CD4-positive, alpha-beta T cell treated with Interleukin-4 for 4 hours (primary cell): Measurements from ENCODE around the gene POU6F2.

Experiments
- DNase-seq: peaks from one replicate; pipeline ENCODE4 v3.0.0-alpha.2; 2020

POU6F2 gene

DNA sequence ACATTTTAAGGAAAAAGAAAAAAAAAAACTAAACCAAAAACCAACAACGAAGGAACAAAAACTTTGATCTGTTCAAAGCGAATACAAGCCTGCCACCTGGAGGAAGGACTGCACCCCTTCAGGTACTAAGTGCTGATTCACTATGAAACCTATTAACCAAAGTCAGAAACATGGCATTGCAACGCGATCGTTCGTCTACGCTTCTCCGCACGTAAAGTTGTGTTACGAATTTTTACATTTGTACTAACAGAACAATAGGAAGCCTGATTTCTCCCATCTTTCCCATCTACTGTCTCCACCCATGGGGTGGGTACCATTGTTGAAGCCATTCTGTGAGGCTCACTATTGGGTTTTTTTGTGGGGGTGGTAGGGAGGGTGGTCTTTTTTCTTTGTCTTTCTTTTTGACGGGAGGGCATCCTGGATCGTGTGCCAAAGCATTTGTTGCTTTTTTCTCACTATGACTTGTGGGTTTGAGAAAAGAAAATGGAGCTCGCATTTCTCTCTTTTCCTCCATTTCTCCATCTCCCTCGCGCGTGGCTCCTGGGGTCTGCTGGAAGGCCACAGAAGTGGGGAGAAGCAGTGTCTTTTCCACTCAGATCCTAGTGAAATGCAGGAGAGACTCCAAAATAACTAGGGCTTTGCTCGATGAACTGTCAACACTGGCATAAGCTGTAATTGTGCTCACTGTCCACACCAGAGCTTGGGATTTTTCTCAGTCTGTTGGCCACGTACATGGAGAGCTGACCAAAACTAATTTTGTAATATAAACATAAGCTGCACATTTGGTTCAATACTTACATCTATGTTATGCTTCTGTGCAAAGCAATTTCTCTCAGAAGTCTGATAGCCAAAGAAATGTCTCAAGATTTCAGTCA, 487.6 kb downstream of the POU6F2 start:
- DNase-seq = peak; percentile 5

DNA sequence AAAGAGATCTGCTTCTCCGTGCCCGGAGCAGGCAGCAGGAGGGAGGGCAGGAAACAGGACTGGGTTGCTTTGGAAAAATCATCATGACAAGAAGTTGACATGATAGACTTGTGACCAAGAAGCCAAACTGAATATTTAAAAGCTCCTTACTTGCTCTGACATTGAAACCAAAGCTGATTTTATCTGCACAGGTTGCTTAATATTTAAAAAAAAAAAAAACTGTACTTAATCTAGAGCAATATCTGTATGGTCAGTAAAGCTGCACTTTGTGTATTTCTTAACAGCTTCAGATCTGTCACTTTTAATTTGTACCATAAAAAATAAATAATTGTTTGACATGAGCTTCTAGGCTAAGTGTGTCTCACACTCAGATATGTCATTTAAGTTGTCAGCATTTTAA, 490.6 kb downstream of the POU6F2 start:
- DNase-seq = no peak

DNA sequence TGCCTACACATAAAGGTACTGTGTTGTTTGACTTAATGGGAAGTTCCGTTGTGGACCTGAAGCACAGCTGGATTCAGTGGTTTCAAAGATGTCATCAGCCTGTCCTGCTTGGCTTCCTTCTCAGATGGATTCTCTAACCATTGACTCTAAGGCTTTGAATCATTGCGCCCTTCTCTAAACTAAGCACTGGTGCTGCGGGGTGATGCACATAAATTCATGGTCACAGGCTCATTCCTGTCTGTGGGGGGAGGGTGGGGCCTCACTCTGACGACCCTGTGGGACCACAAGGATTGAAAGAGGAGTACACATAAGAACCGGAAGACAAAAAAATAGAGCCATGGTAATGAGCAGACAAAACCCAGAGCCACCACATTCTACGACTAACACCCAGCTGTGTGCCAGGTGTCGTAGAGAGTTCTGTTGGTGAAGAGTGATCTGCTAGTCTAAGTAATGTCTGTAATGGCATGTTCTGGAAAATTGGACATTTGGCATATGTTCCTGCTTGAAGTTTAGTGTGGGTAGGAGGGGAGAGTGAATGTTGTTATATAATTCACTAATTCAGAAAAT, 491.2 kb downstream of the POU6F2 start:
- no peak for DNase-seq

DNA sequence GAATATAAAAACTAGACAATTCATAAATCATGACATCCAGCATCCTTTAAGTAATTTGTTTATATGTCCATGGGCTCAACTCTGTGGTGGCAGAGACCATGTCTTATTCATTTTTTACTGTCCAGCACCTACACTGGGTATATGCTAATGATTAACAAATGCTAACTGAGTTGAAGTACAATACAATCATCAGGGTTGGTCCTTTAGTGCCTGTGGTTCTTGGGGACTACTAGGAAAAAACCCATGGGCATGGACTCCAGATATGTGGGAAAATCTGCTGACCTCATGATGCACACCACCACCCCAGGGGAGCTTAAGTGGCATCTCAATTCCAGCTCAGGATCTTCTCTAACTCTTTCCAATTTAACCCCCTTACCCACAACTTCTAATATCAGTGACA, 503.2 kb downstream of the POU6F2 start:
- DNase-seq = no peak

DNA sequence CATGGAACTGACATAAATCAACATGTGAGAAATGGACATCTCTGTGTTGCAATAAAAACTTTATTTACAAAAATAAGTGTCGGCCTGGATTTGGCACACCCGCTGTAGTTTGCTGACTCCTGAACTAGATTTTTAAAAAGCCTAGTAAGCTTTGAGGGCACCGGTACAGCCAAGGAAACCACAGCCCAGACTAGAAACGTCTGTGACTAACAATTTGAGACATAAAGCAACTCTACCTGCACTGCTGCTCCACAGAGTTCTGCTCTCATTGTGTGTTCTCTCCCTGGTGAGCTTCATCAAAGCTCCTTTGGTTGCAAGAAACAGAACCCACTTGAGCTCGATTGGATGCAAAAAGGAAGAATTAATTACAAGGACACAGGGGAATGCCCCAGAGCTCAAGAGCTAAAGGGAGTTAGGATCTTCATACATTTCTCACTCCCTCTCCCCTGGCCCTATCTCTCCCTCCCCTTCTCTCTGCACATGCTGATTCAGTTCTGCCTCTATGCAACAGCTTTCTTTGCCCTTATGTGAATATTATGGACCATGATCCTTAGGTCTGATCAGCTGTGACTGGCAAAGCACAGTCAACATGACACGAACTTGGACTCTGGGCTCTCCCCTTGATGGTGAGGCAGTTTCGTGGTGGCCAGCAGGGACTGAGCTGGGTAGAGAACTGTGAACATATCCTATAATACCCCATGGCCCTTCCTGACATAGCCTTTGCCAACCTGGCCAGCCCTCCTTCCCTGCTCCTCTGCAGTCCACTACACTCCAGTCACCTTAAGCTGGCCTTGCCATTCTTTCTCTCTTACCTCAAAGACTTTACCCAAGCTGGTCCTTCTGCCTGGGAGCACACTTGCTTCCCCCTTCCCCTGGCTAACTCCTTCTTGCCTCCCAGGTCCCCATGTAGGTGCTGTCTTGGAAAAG, 511.0 kb downstream of the POU6F2 start:
- no peak for DNase-seq

DNA sequence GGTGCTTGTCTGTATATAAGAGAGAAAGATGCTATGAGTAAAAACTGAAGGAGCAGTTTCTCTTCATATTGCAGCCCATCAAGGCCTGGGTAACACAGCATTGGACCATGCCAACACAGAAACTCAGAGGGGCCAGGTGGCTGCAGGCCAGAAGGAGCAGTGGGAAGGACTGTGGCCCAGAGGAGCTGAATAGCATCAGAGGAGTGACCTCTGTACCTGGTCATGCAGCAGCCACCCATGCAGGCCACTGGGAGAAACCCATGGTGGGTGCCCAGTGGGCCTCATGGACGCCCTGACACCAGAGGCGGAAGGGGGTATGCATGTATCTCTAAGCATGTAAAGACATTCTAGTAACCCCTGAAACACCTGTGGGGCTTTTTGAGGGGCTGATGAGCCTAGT, 512.6 kb downstream of the POU6F2 start:
- DNase-seq = no peak

DNA sequence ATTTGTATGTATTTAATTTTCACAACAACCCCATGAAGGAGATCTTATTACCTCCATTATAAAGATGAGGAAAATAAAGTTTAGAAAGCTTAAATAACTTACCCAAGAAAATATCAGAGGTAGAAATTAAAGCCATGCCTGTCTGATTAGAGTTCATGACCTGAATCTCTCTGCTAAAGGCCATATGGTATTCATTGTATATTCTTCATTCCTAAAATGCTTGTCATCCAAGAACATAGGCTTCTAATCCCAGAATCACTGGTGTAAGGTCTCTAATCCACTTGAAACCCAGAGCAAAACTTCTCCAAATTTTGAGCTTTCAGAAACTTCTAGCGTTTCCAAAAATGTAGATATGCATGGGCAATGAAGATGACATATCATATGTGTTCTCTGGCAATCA, 516.2 kb downstream of the POU6F2 start:
- no peak for DNase-seq

DNA sequence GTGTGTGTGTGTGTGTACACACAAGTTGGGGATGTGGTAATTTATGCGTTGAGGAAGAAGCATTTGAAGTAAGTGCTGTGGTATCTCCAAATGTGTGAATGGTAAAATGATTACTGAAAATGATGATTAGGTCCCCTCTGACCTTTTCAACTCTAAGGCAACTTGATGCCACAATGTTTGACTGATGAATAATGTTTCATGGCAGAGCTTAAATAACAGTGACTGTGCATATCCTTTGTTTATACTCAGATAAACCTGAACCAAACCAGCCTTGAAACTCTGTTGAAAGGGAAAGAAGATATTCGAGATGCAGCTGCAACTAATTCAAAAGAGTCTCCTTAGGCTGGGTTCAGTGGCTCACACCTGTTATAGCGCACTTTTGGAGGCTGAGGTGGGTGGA, 523.6 kb downstream of the POU6F2 start:
- DNase-seq = no peak

DNA sequence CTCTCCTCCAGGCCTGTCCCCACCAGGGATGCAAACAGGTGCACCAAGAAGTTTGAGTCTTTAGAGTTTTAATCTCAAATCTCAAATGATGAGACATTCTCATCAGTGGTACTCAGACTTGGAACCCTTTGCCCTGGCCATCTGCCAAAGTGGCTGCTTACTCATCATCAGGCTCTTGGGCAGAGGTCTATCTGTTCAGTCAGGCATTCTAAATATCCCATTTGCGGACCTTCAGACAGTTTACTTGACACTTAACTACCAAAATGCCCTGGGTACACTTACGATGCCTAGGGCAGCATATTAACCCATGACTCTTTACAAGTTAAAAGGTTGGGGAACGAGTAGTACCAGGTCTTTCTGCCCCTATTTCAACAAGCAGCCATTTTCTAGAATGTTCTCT, 527.3 kb downstream of the POU6F2 start:
- DNase-seq = no peak

DNA sequence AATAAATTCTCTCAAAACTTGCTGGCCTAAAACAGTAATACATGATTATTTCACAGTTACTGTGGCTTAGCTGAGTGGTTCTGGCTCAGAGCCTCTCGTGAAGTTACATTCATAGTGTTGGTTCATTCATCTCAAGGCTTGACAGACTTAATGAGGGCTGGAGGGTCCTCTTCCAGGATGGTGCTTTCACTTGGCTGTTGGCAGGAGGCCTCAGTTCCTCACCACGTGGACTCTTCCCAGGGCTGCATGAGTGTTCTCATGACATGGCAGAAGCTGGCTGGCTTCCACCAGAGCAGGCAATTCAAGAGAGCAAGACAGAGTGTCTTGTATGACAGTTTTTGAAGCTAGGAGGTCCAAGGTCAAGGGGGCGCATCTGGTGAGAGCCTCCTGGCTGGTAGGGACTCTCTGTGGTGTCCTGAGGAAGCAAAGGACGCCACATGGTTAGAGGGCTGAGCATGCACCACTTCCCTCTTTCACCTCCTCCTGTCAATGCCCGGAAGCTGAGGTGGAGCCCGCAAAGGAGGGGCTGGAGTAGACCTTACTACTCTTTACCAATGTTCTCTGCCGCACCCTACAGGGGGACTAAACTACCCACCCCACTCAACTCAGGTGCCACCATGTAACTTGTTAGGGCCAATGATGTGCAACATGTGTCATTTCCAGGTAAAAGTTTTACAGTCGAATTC, 530.3 kb downstream of the POU6F2 start:
- no peak for DNase-seq

DNA sequence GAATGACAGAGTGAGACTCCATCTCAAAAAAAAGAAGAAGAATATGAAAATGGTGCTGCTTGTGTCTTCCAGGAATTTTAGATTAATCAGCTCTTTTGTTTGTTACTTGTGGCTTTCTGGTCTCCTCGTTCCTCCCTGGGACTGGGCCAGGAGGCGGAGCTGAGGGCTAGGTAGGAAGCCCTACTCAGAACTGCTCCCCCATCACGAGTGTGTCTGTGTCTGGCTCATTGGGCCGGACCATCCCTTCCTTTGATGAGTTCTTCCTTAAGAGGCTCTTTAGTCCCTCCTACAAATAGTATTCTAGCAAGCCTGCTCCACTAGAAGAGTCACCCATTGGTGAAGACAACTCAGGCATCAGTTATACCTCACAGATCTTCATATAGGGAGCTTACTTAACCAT, 531.7 kb downstream of the POU6F2 start:
- DNase-seq = no peak

DNA sequence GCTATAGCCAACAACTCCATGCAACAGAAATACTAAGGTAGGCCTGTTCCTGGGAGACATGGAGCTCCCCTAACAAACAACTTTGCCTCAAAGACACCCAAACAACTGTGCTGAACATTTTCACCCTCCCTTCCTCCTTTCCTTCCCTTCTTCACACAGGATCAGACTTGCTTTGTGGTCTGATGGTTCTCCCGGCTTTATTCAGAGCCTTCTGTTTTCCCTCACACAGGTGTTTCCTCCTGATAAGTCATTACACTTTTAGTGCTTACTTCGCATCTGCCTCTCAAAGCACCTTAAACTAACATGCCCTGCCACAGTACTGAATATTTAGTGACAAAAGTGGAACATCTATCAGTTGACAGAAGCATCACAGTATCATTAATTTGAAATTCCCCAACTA, 532.2 kb downstream of the POU6F2 start:
- no peak for DNase-seq

DNA sequence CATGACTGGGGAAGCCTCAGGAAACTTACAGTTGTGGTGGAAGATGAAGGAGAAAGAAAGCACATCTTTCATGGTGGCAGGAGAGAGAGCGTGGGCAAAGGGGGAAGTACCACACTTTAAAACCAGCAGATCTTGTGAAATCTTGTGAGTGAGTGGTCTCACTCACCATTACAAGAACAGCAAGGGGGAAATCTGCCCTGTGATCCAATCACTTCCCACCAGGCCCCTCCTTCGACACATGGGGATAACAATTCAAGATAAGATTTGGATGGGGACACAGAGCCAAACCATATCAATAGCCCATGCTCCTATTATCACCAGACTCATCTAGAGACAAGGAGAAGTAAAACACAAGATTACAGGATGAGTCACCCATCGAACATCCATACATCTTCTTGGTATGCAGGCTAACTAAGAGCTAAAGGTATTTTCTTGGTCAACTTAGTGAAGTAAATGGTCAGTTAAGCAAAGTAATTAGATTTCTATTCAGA, 533.2 kb downstream of the POU6F2 start:
- no peak for DNase-seq

DNA sequence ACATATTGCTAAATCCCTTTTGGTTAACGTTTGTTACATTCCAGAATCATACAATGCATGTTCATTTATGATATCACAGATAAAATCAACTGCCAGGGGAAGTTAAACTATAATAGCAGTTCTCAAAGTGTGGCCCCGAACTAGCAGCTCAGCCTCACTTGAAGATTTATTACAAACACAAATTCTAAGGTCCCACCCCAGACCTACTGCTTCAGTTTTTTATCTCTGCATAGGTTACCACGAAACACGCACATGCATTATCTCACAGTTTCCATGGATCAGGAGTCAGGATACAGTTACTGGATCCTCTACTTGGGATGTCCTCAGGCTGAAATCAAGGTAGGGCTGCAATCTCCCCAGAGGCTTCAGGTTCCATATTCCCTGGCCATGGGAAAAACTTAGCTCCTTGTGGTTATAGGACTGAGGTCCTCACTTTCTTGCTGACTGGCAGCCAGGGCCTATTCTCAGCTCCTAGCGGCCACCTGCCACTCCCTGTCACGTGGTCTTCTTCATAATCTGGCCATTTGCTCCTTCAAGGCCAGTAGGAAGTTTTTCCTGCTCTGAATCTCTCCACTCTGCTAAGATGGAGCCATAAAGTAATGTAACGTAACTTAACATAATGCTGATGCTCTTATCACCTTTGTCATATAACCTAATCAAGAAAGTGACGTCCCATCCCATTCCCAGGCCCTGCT, 538.0 kb downstream of the POU6F2 start:
- no peak for DNase-seq

DNA sequence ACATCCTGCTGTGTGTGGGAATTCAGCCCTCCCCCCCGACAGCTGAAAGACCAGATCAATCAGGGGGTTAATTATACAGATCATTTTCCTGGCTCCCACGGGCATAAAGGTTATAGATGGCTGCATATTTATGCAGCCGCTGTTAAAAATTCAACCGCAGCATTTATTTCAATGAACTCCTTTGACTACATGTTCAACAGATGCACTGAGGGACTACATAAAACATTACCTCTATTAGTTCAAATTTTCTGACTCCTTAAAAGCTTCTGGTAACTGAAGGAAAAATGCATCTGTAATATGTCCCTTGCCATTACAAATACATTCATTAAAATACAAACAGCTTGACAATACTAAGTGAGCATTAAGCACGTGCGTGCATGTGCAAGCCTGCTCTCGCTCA, 538.8 kb downstream of the POU6F2 start:
- no peak for DNase-seq

DNA sequence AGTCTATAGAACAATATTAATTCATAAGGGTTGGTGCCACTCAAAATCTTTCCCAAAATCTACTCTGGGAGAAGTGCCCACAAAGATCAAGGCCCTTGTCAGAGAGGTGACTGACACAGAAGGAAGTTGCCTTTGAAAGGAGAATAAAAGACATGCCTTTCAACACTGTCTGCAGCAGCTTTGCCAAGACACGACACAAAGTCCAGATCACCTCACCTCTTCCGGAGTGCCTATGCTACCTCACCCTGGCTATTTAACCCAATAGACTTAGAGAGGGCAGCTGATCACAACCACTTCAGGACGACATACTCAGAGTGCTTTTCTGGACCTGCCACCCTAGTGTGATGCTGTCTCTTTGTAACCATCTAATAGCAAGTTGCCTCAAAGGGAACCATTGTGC, 539.5 kb downstream of the POU6F2 start:
- no peak for DNase-seq
